Measurements from ENCODE around the gene CLCNKB.
"Not testable (repeated sequence)": the region's sequence is repeated elsewhere in the genome, so short reads cannot be mapped to it uniquely, and the experiment has no call there.

CLCNKB gene

GRCh38 chr1:16015491-16015890 lies 28.1 kb upstream of the CLCNKB start:
- DNase-seq (ENCODE audit: low spot score) = no peak

- no peak for DNase-seq (ENCODE audit: low spot score)
These were observed 27.4 kb upstream of the CLCNKB start for GRCh38 chr1:16015960-16016901.

GRCh38 chr1:16017076-16017460 lies 26.5 kb upstream of the CLCNKB start:
- DNase-seq (ENCODE audit: low spot score) = no peak

GRCh38 chr1:16017461-16018303 lies 25.9 kb upstream of the CLCNKB start, which contains the start of gene HSPB7:
Gene HSPB7 (minus strand): TSS chr1:16018043. CDS start chr1:16017963, 80 bp downstream.
- peak; percentile 90 for DNase-seq (ENCODE audit: low spot score)

GRCh38 chr1:16018308-16018707 lies 25.3 kb upstream of the CLCNKB start:
- DNase-seq (ENCODE audit: low spot score) = no peak

- DNase-seq (ENCODE audit: low spot score) = no peak
These were observed 24.6 kb upstream of the CLCNKB start for GRCh38 chr1:16018749-16019643.

- peak; percentile 66 for DNase-seq (ENCODE audit: low spot score)
These were observed 23.8 kb upstream of the CLCNKB start for GRCh38 chr1:16019644-16020277.

- no peak for DNase-seq (ENCODE audit: low spot score)
These were observed 23.3 kb upstream of the CLCNKB start for GRCh38 chr1:16020325-16020724.

- not testable (repeated sequence) for DNase-seq (ENCODE audit: low spot score)
These were observed 22.7 kb upstream of the CLCNKB start for GRCh38 chr1:16020878-16021277.

- DNase-seq (ENCODE audit: low spot score) = no peak
These were observed 21.9 kb upstream of the CLCNKB start, which contains the start of gene CLCNKA for GRCh38 chr1:16021681-16022080. Gene CLCNKA (plus strand): TSS chr1:16022036. CDS start chr1:16022620, 584 bp downstream.

- no peak for DNase-seq (ENCODE audit: low spot score)
These were observed 21.2 kb upstream of the CLCNKB start for GRCh38 chr1:16022393-16022792.

- no peak for DNase-seq (ENCODE audit: low spot score)
These were observed 20.4 kb upstream of the CLCNKB start for GRCh38 chr1:16023050-16023653.

GRCh38 chr1:16026302-16026701 lies 17.3 kb upstream of the CLCNKB start:
- not testable (repeated sequence) for DNase-seq (ENCODE audit: low spot score)

GRCh38 chr1:16026723-16027484 lies 16.7 kb upstream of the CLCNKB start:
- no peak for DNase-seq (ENCODE audit: low spot score)

- no peak for DNase-seq (ENCODE audit: low spot score)
These were observed 15.2 kb upstream of the CLCNKB start for GRCh38 chr1:16028237-16029002.

GRCh38 chr1:16029003-16029268 lies 14.6 kb upstream of the CLCNKB start:
- not testable (repeated sequence) for DNase-seq (ENCODE audit: low spot score)

GRCh38 chr1:16029288-16029687 lies 14.3 kb upstream of the CLCNKB start:
- DNase-seq (ENCODE audit: low spot score) = no peak

- DNase-seq (ENCODE audit: low spot score) = no peak
These were observed 12.0 kb upstream of the CLCNKB start for GRCh38 chr1:16031551-16031950.

GRCh38 chr1:16032388-16033102 lies 11.0 kb upstream of the CLCNKB start:
- peak; percentile 95 for DNase-seq (ENCODE audit: low spot score)

Measured in AG08396 (cell line).